ENCODE results near the gene PTP4A1.
"Not testable (repeated sequence)": the region's sequence is repeated elsewhere in the genome, so short reads cannot be mapped to it uniquely, and the experiment has no call there.

PTP4A1 gene

DNA sequence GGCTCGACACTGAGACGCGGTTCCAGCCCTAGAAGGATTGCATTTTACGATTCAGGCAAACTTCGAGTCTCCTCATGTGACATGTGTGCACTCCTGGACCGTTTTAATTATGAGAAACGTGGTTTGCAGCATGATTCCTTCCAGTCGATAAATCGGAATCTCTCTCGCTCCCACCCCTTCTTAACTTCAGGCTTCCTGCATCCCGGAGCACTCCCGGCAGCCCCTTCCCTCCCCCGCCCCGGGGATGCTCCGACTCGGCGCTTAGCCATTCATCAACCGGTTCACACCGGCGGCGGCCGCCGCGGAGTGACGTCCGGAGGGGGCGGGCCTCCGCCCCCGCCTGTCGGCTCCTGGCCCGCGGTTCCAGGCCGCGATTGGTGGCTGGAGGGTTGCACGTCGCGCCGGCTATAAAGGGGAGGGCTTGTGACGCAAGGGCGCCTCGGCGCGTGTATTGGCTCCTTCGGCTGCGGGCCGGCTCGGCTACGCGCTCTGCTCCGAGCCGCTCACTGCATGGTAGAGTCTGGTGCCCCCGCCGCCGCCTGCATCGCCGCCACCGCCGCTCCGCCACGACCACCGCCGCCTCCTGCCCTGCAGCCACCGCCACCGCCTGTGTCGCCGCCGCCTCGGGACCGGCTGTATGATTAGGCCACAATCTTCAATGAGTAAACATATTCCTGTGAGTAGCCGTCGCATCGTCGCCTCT lies at the start of gene PTP4A1, which contains the start of gene LOC128125822:
Gene PTP4A1, plus strand, starts transcription at position 437 of the 703 bp plus-strand sequence. CDS start 4,401 bp downstream, outside the sequence.
Gene LOC128125822, plus strand, starts transcription at position 437 of the 703 bp plus-strand sequence.
- Histone ChIP-seq H2AFZ (ENCODE audit: low read depth, low read length) (peak within 1 kb of the TSS; percentile 88), H3K79me2 (ENCODE audit: insufficient read depth, low read length) (peaks cover 48% of the 10 kb centered on the region), H3K36me3 (ENCODE audit: insufficient read depth, low read length) (peaks cover 12% of the 10 kb centered on the region), H3K27me3 (ENCODE audit: insufficient read depth, low read length, poor library complexity) (no peaks in the 10 kb centered on the region), H3K4me1 (ENCODE audit: insufficient read depth, low read length) (peaks cover 27% of the 10 kb centered on the region), H3K4me3 (ENCODE audit: low read depth in 1 of 2, low read length in 2 of 2) (peak within 1 kb of the TSS; percentile 38 to 62), H3K4me2 (ENCODE audit: insufficient read depth, low read length) (peak within 1 kb of the TSS; percentile 77), H3K9me3 (ENCODE audit: insufficient read depth, low read length, severe bottlenecking) (no peaks in the 10 kb centered on the region), H3K27ac (ENCODE audit: low read length) (peak within 1 kb of the TSS; percentile 94), H4K20me1 (ENCODE audit: insufficient read depth, low read length) (peaks cover 35% of the 10 kb centered on the region), H3K9ac (ENCODE audit: low read depth, low read length) (peak within 1 kb of the TSS; percentile 99)
- DNase-seq (peak; percentile 96), ATAC-seq (ENCODE audit: insufficient read depth, low read depth) (peak; percentile 92)
- no peak for TF ChIP-seq EZH2 (IDR thresholded peaks at IDR 0.05; ENCODE audit: borderline replicate concordance, low read depth, low read length, severe bottlenecking)
- no peak for TF ChIP-seq CTCF (IDR thresholded peaks at IDR 0.05; ENCODE audit: borderline replicate concordance, extremely low read depth, low read length, poor library complexity, severe bottlenecking)

- not testable (repeated sequence) for H3K27me3 ChIP-seq (ENCODE audit: insufficient read depth, low read length, poor library complexity); H3K9ac ChIP-seq (ENCODE audit: low read depth, low read length); H4K20me1 ChIP-seq (ENCODE audit: insufficient read depth, low read length); ATAC-seq (ENCODE audit: insufficient read depth, low read depth); H2AFZ ChIP-seq (ENCODE audit: low read depth, low read length); H3K27ac ChIP-seq (ENCODE audit: low read length); H3K4me3 ChIP-seq (ENCODE audit: low read depth in 1 of 2, low read length in 2 of 2); DNase-seq; H3K4me2 ChIP-seq (ENCODE audit: insufficient read depth, low read length); H3K36me3 ChIP-seq (ENCODE audit: insufficient read depth, low read length); H3K9me3 ChIP-seq (ENCODE audit: insufficient read depth, low read length, severe bottlenecking); H3K79me2 ChIP-seq (ENCODE audit: insufficient read depth, low read length); H3K4me1 ChIP-seq (ENCODE audit: insufficient read depth, low read length)
Measured at GRCh38 chr6:63522911-63523287, 49.4 kb upstream of the PTP4A1 start.

DNA sequence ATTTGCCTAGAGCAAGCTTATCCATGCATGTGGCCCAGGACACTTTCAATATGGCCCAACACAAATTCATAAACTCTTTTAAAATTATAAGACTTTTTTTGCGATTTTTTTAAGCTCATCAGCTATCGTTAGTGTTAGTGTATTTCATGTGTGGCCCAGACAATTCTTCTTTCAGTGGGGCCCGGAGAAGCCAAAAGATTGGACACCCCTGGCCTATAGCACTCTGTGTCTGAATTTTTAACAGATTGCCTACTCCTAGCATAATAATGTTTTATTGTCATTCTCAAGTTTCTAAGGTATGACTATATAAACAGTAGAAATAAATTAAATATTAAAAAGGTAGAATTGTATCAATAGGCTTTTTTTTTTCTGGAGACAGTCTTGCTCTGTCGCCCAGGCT lies 48.6 kb upstream of the PTP4A1 start:
- H3K4me2 ChIP-seq (ENCODE audit: insufficient read depth, low read length), result no peak overlapping the region
- H3K4me3 ChIP-seq (ENCODE audit: low read depth in 1 of 2, low read length in 2 of 2), result no peak overlapping the region
- H4K20me1 ChIP-seq (ENCODE audit: insufficient read depth, low read length), result no peaks in the 10 kb centered on the region
- no peaks in the 10 kb centered on the region for H3K79me2 ChIP-seq (ENCODE audit: insufficient read depth, low read length)
- H2AFZ ChIP-seq (ENCODE audit: low read depth, low read length), result no peak overlapping the region
- DNase-seq (no peak), ATAC-seq (ENCODE audit: insufficient read depth, low read depth) (no peak)
- no peak for TF ChIP-seq EZH2 (IDR thresholded peaks at IDR 0.05; ENCODE audit: borderline replicate concordance, low read depth, low read length, severe bottlenecking)
- TF ChIP-seq CTCF (IDR thresholded peaks at IDR 0.05; ENCODE audit: borderline replicate concordance, extremely low read depth, low read length, poor library complexity, severe bottlenecking), result no peak
- no peak overlapping the region for H3K27ac ChIP-seq (ENCODE audit: low read length)
- H3K9ac ChIP-seq (ENCODE audit: low read depth, low read length), result no peak overlapping the region
- no peaks in the 10 kb centered on the region for H3K36me3 ChIP-seq (ENCODE audit: insufficient read depth, low read length)
- H3K27me3 ChIP-seq (ENCODE audit: insufficient read depth, low read length, poor library complexity), result no peaks in the 10 kb centered on the region
- H3K4me1 ChIP-seq (ENCODE audit: insufficient read depth, low read length), result no peaks in the 10 kb centered on the region
- H3K9me3 ChIP-seq (ENCODE audit: insufficient read depth, low read length, severe bottlenecking), result no peaks in the 10 kb centered on the region

DNA sequence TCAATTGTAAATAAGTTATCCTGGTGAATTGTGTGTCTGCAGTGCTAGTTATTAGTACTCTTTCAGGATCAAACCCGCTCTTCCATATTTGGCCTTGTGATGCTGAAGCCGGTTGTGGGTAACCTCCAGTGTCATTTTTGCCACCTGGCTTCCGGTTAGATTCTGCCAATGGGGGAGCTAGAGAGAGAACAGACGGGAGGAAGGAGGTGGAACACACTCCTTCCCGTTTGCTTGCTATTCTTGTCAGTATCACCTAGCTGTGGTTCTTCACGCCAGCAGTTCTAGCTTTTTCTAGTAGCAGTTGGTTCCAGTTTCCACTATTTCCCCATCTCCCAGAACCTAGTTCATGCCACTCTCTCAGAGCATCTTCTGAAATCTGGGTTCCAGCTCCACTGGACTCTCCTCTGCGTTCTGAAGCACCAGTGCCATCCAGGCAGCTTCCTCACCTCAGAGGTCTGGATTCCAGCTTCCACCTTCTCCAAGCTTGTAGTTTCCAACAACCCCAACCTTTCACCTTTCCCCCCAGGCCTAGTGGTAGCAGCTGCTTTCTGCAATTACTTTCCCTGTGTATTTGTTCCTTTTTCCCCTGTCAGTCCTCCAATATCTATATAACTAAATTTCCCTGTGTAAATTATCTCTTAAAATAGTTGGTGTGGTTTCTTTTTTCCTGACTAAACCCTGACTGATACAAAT lies 46.9 kb upstream of the PTP4A1 start:
- DNase-seq (no peak), ATAC-seq (ENCODE audit: insufficient read depth, low read depth) (no peak)
- Histone ChIP-seq H3K4me1 (ENCODE audit: insufficient read depth, low read length) (no peaks in the 10 kb centered on the region), H3K36me3 (ENCODE audit: insufficient read depth, low read length) (no peaks in the 10 kb centered on the region), H3K9me3 (ENCODE audit: insufficient read depth, low read length, severe bottlenecking) (no peaks in the 10 kb centered on the region), H3K4me2 (ENCODE audit: insufficient read depth, low read length) (no peak overlapping the region), H2AFZ (ENCODE audit: low read depth, low read length) (no peak overlapping the region), H3K79me2 (ENCODE audit: insufficient read depth, low read length) (no peaks in the 10 kb centered on the region), H3K27ac (ENCODE audit: low read length) (no peak overlapping the region), H3K27me3 (ENCODE audit: insufficient read depth, low read length, poor library complexity) (no peaks in the 10 kb centered on the region), H3K9ac (ENCODE audit: low read depth, low read length) (no peak overlapping the region), H4K20me1 (ENCODE audit: insufficient read depth, low read length) (no peaks in the 10 kb centered on the region), H3K4me3 (ENCODE audit: low read depth in 1 of 2, low read length in 2 of 2) (no peak overlapping the region)
- TF ChIP-seq EZH2 (IDR thresholded peaks at IDR 0.05; ENCODE audit: borderline replicate concordance, low read depth, low read length, severe bottlenecking), result no peak
- no peak for TF ChIP-seq CTCF (IDR thresholded peaks at IDR 0.05; ENCODE audit: borderline replicate concordance, extremely low read depth, low read length, poor library complexity, severe bottlenecking)

All from DND-41 (cell line).